GM18507 (cell line): Measurements from ENCODE around the gene IGFALS.

Source experiments
- DNase-seq: peaks from one replicate; pipeline ENCODE4 v3.0.0; 2011; ENCODE audit warnings: low read depth; ENCODE audit not compliant: insufficient read length; ENCODE audit errors: extremely low spot score
- FAIRE-seq: peaks from 2 replicates; lab custom pipeline; 2011; peaks lifted over from hg19 to GRCh38; lab: Jason Lieb, UNC

Gene IGFALS

GRCh38 chr16:1752853-1753252 is 40.7 kb downstream of the IGFALS start:
- no peak for DNase-seq
- FAIRE-seq = no peak

- FAIRE-seq (no peak), DNase-seq (no peak)
These were observed 41.6 kb downstream of the IGFALS start for GRCh38 chr16:1751946-1752345.

GRCh38 chr16:1749152-1750117 is 44.1 kb downstream of the IGFALS start:
- FAIRE-seq (no peak), DNase-seq (no peak)

DNA sequence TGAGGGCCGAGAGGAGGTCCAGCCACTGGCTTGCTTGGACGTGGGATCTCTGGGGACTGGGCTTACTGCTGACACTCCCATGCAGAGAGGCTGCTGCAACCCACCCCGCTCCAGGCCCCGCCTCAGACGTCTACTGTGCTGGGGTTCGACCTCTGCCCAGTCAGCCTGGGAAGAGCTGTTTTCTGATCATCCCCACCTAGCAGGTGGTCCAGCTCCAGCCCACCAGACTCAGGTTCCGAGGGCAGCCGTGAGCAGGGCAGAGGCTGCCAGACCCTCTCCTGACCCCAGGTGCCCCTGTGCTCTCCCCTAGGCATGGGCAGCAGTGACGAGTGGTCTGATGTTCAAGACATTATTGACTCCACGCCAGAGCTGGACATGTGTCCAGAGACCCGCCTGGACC is 45.6 kb downstream of the IGFALS start:
- FAIRE-seq (no peak), DNase-seq (no peak)

DNA sequence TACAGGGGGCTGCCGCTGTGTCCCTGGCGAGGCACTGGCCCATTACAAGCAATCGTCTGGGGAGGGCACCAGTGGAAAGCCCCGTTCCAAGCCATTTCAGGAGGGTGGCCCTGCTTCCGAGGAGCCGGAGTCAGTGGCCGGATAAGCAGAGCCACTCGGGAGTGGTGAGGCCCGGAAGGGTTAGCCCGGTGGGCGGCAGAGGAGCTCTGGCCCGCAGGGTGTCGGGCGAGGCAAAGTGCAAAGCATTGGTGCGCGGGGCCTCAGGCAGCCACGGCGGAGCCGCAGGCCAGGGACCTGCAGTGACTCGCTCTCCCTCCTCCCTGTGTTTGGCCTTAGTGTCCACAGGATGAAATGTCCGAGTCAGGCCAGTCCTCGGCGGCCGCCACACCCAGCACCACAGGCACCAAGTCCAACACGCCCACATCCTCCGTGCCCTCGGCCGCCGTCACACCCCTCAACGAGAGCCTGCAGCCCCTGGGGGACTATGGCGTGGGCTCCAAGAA is 46.8 kb downstream of the IGFALS start:
- DNase-seq = no peak
- FAIRE-seq = no peak

DNA sequence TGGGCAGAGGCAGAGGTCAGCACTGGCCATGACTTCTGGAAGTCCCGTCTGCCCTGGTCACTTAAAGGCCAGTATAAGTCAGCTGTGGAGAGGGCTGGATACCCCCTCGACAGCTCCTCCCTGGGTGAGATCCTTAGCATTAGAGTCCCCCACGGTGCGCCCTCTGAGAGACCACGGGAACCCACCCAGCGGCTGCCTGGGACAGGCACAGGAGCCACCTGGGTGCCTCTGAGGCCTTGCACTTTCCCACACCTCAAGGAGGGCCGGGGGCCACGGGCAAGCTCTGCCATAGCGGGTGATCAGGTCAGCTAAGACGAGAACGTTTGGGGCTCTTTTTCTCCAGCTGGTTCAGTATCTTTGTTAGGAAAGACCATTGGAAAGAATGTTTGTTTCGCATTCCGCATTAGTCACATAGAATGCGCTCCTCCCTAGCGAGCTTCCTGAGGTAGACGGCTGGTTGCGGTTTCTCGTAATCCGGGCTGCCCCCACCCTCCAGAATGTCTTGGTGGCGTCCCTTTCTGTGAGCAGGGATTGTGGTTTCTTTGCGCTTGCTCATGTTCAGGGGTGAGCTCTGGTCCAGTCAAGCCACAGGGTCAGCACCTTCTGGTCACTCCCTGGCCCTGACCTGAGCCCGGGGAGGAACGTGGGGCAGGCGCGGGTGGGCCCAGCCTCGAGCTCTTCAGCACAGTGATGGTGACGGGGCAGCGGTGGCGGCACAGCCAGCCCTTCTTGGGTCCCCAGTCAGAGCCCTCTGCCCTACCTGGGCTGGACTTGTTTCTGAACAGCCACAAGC is 47.4 kb downstream of the IGFALS start:
- DNase-seq (no peak), FAIRE-seq (no peak)

DNA sequence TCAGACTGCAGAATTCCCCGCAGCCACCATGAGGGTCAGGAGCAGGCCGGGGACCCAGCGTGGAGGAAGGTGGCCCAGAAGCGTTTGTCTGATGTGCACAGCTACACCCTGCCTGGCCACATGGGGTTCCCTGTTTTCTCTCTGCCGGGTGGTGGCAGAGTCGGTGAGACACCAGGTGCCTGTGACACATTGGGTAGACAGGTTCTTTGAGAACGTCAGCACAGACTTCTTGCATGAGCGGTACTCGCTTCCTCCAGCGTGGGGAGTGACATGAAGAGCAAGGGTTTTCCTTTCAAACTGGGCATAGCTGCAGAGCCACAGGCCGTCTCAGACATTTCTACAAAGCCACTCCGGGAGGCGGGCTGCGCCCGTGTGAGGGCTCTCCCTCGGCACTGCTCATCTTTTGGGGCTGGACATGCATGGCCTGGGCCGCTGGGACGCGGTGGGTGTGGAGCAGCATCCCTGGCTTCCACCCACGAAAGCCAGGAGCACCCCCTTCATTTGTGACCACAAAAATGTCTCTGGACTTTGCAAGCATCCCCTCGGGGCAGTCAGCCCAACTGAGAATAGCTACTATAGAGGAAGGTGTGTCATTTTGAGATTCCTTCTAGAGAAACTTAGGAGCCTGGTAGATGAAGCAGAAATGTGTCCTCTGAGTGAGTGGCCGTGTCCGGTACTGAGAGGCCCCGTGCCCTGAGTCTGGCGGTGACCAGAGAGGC is 48.2 kb downstream of the IGFALS start:
- no peak for FAIRE-seq
- no peak for DNase-seq

DNA sequence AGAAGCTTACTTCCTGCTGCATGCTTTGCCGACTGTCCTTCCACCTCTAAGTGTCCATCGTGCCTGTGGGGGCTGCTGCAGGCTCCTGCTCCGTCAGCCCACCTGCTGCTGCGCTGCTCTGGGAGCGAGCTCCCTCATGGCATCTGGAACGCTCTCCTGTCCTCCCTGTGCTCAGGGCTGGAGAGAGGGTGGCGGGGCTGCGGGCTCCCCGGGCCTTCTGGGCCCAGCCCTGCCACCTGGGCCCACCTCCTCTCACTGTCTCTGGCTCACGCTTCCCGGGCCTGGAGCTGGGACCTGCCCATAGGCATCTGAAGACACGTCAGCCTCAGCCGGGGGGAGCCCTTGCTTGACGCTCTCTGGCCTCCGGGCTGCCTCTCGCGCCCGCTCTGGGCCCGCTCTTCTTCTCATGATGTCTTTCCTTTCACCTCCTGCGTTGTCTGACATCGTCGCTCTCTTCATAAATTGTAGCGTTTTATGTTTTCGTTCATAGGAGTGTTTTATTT is 49.1 kb downstream of the IGFALS start:
- FAIRE-seq = no peak
- DNase-seq = no peak

DNA sequence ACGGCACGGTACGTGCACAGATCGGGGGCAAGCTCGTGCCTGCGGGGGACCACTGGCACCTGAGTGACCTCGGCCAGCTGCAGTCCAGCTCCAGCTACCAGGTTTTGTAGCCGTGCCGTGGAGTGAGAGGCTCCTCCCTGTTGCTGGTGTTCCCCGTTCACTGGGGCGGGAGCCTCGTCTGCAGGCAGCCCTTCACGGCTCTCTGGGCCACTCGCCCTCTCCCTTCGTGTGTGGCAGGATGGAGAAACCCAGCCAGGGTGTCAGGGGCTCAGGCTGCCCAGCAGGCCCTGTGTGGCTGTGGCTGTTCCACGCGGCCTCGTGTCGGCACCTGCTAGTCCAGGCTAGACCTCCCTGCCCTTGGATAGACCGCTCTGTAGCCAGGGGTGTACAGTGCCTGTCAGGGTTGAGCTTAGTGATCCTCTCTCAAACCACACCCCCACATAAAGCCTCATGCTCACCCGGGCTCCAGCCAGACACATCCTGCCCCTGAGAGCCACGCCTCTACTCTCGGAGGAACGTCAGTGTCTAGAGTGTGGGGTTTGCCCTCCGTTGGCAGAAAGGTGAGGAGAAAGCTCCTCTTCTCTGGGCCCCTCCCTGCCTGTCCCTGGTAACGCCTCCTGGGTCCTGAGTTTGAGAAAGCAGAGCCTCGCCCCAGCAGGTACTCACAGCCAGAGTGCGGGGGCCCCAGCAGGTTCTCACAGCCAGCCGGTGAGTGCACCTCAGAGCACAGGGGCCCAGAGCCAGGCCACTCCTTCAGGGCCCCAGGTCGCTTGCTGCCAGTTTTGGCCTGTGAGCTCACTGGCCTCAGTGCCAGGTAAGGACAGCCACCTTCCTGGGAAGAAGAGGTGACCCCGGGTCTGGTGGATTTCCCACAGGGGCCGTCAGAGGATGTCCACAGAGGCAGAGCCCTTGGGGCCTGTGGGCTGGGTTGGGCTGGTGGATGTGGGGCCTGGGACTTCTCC is 49.8 kb downstream of the IGFALS start:
- DNase-seq (no peak), FAIRE-seq (no peak)

- no peak for DNase-seq
- no peak for FAIRE-seq
These were observed 51.8 kb downstream of the IGFALS start for GRCh38 chr16:1741553-1742165.

GRCh38 chr16:1740781-1741490 is 52.6 kb downstream of the IGFALS start:
- no peak for FAIRE-seq
- DNase-seq = no peak
